HG03575 (cell line): ENCODE results near the gene EXOC3L1.

ENCODE experiments used
- ATAC-seq: cut with Tn5 transposase; IDR thresholded peaks from one replicate; pipeline ENCODE4 v1.9.1; 2021; ENCODE audit not compliant: unreplicated experiment, insufficient number of reproducible peaks, low FRiP score; ENCODE audit errors: extremely low read depth

The EXOC3L1 gene, protein sequence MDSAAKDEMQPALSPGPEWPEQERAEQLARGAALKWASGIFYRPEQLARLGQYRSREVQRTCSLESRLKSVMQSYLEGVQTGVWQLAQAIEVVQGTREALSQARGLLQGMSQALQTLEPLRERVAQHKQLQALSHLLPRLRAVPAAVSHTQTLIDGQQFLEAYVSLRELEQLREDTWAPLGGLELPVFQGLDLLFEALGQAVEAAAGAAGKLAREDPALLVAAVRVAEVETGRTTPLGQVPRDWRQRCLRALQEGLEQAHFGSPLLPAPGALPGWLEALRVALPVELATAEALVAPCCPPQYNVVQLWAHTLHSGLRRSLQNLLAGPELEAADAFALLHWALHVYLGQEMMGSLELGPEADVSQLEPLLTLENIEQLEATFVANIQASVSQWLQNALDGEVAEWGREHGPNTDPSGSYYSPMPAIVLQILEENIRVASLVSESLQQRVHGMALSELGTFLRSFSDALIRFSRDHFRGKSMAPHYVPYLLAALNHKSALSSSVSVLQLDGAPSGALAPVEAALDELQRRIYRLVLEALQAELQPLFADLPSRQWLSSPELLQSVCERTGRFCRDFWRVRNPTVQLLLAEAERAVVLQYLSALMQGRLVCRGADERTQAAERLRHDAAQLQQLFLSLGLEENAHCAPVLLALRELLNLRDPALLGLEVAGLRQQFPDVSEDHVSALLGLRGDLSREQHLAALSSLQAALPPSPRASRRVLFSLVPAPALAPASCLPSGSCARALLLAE

DNA sequence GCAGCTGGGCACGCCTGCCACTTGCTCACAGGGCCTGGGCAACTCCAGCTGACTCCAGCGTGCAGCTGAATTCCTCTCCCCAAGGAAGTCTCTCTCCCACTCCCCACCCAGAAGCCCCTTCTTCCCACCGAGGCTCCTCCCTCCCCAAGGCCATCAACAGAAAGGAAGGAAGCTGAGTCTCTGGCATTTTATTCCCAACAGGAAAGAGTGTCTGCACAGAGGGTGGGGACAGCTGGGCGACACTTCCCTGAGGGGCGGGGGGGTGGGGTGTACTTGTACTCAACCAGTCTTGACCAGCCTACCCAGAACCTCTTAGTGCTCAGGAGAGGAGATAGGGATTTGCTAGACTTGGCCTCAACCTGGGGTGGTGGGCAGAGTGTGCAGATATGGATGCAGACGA, at the start of gene EXOC3L1:
Gene EXOC3L1 (minus strand): TSS at position 96 of the 400 bp plus-strand sequence. CDS start 460 bp downstream, outside the sequence.
- ATAC-seq, result no peak

DNA sequence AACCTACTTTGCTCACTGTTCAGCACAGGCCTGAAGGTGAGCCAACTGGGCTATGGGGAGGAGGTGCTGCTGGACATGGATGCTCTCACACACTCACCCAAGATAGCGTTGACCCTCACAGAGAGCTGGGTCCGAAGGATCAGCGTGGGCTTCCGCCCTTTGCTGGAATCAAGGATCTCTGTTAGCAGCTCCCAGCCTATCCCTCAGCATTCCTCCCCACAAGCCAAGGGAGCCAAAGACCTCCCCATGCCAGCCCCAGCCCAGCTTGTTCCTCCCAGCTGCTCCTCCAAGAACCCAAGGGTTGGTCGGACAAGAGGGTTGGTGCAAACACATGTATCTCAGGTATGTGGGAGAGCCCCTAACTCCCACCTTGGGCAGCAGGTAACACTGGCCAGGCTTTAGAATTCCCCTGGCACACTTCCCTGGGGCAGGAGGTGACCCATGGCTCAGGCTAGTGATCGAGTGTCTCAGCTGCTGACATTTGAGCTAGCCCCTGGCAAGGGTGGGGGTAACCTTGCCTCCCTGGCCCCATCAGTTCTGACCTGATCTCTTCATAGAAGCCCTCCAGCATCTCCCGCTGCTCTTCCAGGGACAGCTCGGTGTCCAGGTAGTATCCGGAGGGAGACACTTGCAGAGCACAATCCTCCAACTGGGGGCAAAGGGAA, 49.0 kb upstream of the EXOC3L1 start:
- no peak for ATAC-seq

DNA sequence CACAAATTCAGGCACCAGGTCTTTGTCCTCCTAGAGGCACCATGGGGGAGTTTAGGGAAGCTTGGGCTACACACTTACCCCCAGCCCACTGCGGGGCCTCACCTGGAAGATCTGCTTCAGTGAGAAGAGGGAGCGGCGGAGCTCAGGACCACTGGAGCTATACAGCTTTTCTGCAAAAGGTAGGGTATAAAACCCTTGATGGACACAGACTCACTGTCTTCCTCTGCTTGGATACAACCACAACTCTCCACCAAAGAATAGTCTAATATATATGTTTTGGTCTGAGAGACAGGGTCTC, 48.3 kb upstream of the EXOC3L1 start:
- ATAC-seq, result no peak

DNA sequence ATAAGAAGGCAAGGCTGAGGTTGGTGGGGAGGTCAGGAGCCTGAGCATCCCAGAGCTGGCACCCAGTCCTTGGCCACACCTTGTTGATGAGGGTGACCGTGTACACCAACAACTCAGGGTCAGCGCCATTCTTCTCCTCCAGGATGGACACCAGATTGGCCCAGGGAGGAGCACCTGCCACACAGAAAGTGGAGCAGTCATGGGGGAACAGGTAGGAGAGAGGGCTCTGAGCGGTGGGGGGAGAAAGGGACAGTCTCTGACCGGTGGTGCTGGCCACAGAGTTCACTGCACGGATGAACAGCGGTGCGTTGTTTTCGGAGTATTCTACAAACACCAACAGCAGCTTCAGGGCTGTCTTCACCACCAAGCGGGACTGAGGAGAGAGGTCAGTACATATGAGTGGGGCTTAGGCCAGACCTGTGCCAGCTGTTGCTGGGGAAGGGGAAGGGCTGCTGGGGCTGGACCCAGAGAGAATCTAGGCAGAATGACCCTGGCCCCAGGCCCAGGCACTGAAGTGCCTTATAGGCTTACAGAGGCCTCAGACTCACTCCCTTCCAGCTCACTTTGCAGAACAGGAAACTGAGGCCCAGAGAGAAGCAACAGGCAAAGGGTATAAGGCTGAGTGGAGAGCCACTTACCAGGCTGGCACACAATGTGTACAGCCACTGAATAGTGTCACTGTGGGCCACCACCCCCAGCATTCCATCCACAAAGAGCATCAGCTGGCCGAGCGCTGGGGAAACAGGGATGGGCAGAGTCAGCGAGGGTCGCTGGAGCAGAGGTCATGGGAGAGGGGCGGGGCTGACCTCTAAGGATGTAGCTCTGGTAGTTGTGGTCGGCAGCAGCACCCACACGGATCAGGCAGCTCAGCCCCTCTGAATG, 47.7 kb upstream of the EXOC3L1 start:
- ATAC-seq, result no peak

DNA sequence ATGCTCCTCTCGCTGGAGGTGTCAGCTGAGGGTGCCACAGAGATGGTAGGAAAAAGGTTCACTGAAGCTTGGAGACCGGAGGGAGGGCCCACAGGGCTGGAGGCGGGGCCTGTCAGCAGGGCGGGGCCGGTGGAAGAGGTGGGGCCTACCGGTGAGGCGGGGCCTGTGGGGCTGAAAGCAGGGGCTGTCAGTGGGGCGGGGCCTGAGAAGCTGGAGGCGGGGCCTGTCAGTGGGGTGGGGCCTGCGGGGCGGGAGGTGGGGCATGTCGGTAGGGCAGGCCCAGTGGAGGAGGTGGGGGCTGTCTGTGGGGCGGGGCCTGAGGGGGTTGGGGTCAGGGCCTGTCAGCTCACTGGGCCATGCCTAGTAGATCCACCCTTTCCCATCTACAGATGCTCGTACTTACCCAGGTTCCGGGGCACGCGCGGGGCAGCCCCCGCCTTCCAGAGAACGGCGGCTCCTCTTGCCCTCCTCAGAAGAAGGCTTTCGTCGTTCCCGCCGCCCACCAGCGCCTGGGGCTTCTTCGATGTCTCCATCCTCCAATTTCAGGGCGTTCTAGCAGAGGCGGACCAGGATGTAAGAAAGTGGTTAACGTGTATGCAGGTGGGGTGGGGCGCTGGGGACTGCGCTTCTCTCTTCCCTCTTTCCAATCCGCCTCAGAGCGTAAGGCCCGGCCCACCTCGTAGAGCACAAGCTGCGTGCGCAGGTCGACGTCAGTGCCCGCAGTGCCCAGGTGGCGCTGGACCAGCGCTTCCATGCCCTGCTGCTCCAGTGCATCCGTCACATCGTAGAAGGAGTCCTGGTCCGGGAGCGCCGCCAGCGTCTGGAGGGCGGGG, 46.8 kb upstream of the EXOC3L1 start:
- ATAC-seq, result no peak

DNA sequence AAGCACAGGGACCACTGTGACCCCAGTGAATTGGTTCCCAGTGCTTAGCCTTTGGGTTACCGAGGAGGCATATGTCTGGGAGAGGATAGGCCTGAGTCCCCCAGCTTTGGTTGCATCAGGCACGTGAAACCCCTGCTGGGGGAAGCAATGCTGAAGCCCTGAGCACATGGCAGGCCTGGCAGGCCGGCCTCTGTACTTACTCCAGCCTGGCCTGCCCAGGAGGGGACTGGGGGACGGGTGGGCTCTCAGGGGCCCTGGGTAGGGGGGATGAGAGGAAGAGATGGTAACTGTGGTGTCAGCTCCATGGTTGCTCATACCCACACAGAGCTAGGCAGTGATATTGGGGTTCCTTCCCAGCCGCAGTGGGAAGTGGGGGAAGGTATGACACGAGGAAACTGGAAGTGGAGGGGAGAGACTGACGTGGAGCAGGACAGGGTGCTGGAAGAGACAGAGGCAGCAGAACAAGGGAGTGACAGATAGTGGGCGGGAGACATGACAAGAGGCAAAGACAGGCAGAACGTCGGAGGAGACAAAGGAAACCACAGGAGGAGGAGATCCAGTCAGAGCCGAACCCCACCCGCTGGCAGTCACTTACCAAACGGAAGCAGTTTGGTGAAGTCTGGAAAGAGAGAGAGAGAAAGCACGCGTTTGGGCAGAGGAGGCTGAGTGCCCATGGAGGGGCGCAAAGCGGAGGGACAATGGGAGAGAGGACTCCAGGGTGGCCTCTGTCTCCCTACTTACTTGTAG, 46.1 kb upstream of the EXOC3L1 start:
- no peak for ATAC-seq

DNA sequence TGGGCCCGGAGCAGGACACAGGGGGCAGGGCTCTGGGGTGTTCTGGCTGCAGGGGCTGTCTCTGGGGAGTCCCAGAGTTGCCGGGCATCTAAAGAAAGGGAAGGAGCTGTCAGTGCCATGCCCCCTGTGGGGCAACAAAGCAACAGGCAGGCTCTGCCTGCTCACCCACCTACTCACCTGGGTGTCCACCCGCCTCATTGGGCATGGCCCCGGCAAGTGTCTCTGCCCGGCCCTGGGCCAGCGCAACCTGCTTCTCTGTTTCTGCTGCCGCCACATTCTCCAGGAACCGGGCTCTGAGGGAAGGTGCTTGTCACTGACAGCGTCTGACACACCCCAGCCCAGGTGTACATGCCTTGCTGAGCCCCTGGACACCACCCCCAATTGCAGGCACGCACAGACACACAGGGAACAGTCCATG, 44.3 kb upstream of the EXOC3L1 start:
- ATAC-seq, result no peak

DNA sequence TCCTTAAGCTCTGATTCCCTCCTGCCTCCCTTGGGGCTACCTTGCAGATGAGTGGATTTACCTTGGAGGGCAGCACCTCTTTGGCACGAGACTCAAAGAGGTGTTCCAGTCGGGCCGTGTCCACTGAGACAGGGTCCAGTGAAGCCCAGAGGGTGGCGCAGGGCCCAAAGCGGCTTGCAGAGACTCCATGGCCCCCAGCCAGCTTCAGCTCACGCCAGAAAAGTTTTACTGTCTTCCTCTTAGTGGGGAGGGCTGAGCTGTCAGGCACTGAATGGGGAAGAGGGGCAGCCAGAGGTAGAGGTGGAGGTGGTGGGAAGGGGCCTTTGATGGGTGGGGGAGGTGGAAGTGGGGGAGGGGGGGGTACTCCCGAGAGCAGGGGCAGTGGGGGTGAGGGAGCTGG, 43.7 kb upstream of the EXOC3L1 start:
- ATAC-seq, result no peak

DNA sequence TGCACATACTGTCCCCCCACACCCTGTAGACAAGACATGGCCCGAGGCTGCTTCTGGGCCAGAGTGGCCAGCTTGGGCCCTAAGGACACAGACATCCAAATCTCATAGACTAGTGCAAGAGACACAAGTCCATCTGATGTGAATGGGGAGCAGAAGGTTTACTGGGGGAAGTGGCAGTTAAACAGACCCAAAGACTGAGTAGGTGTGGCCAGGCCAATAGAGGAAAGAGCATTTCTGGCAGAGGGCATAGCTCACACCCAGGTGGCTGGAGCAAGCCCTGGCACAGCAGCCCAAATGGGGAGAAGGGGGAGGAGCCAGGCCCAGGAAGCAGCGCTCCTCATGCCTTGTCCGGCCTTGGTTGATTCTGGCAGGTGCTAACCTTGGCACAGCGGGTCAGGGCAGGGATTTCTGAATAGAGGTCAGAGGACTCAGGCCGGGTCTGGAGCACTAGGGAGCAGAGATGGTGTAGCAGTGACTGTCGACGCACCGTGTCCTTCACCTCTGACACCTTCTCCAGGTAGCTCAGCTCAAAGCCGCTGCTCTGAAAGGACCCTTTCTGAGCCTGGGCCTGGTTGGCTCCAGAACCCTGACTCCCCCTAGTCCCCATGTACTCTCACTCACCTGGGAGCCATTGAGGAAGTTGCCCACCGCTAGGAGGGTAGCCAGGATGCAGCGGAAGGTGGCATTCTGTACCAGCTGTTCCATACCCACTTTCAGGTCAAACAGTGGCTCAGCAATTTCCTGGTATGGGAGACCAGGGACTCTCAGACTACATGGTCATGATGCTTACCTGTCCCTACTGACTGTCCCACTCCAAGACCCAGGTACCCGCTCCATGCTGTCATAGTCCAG, 41.1 kb upstream of the EXOC3L1 start:
- no peak for ATAC-seq

DNA sequence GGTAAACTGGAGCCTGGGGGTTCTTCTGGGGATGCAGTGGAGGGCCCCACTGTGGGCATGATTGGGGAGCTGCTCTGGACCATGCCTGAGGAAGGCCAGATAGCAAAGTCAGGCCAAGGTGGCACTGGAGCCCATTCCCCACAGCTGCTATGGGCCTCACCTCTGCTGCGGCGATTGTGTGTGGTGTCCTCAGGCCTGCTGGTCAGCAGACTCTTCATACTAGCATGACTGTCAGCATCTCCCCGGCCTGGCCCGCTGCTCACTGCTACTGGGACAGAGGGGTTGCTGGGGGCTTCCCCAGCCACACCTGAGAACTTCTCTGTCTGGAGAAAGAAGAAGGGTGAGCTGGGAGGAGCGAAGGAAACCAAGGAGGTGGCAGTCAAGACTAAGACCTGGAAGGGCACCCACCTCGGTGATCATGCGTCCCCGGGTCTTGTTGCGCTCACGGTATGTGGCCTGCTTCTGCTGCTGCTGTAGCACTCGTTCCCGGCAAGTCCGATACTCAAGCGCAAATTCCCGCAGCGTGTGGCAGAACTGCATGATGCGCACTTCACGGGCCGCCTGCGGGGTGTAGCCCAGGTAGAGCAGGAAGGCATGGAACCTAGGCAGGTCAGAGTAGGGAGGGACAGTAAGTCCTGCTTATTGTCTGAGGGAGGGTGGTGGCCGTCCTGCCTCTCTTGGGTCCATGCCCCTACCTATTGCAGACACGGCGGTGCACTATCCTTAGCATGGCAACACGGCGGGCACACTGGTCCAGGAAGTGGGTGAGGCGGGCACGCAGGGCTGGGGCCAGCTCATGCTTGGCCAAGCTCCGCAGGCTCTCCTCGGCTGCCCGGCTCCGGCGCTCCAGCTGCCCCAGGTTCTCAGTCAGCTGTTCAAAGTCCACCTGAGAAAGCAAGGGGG, 40.2 kb upstream of the EXOC3L1 start:
- ATAC-seq, result no peak

DNA sequence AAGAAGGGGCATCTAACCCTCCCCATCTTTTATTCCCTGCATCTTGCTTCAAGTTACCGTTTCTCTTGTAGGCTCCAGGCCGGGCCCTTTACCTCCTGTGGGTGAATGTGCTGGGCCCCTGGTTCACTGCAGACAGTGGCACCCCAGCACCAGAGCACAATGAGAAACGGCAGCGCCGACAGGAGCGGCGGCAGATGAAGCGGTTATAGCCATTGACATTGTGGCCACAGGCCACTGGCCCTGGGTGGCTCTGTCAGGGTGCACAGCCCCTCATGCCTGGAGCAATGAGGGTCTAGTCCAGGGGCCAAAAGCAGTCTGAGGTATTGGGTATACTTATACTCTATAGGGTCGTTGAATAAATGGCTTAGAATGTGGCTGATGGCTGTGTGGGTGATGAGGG, 39.0 kb upstream of the EXOC3L1 start:
- ATAC-seq, result no peak

DNA sequence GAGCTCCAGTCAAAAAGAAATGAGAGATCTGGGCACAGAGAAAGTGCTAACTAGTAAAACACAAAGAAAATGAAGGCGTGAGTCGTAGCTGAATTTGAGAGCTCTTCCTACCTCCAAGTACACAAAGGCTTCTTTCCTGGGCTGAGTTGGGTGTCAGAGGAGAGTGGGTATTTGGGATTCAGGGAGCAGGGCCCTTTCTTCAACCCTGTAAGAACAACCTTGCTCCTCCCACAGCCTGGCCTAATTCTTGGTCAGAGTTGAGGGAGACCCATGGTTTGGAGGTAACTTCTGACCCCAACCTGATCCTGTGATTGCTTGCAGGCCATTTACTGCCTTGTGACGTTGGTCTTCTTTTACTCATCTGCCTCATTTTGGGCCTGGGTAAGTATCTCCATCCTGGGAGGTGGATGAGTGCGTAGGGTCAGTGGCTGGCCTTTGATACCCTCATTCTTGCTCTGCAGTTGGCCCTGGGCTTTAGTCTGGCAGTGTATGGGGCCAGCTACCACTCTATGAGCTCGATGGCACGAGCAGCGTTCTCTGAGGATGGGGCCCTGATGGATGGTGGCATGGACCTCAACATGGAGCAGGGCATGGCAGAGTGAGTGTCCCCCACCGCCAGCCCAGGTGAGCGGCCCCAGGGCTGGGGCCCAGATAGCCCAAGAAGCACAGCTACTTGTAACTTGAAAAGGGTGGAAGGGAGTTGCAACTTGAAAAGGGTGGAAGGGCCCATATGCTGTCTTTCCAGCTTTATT, 38.3 kb upstream of the EXOC3L1 start:
- no peak for ATAC-seq

DNA sequence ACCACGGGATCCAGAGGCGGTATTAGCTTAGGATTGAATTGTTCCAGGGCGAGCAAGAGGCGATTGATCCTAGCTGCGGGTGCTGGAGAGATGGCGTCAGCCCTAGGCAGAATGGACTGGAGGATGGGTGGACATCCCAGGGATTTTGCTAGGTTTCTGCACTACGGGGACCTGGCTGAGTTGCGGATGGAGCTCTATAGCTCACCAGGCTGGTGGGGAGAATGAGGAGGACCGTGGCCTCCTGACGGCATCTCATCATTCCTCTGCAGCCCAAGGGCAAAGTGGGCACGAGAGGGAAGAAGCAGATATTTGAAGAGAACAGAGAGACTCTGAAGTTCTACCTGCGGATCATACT, 37.6 kb upstream of the EXOC3L1 start:
- ATAC-seq, result no peak

DNA sequence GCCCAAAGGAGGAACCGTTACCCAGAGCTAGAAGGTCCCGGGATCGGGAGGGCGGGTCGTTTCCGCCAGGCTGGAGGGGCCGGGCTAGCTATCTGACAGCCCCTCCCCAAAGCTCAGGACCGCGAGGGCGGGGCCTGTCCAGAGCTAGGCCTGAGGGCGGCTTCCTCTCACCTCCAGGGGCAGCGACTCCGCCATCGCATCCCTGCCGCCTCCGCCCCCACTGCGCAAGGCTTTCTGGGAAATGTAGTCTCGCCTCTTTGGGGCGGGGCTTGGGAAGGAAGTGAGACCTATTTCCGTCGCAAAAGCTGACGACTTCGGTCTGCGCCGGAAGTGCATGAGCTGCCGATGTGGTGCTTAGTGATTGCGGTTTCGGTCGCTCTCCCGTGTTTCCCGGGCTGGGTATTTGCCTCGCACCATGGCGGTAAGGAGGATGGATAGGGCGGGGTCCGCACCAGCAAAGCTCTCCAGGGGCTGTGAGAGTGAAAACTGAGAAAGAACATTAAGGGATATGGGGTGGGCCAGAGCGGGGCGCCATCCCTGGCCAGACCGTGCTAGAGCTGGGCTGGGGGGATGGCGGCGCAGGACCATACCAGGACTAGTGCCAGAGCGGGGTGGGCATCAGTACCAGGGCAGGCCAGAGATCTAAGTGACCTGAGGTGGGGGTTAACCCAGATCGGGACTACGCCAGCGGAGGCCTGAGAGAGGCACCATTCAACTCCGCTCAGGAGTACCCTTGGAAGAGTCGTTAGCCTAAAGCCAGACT, 37.0 kb upstream of the EXOC3L1 start, which contains the start of gene TMEM208:
Gene TMEM208 (plus strand): TSS at position 327 of the 763 bp plus-strand sequence. CDS start 89 bp downstream, at position 416.
- ATAC-seq, result no peak
